ENCODE measurements around the gene VAT1L.

VAT1L gene

GRCh38 chr16:77868052-77868451, 79.7 kb downstream of the VAT1L start:
- in situ Hi-C loops (cut with MboI; ENCODE audit: low sequenced_read_pairs): no loop called here

GRCh38 chr16:77868478-77868877, 80.1 kb downstream of the VAT1L start:
- in situ Hi-C loops (cut with MboI; ENCODE audit: low sequenced_read_pairs): no loop called here

GRCh38 chr16:77869997-77870813, 81.8 kb downstream of the VAT1L start:
- in situ Hi-C loops (cut with MboI; ENCODE audit: low sequenced_read_pairs): no loop called here

GRCh38 chr16:77871932-77872331, 83.6 kb downstream of the VAT1L start:
- in situ Hi-C loops (cut with MboI; ENCODE audit: low sequenced_read_pairs): no loop called here

GRCh38 chr16:77873066-77873465, 84.7 kb downstream of the VAT1L start:
- in situ Hi-C loops (cut with MboI; ENCODE audit: low sequenced_read_pairs): no loop called here

GRCh38 chr16:77874347-77874746, 86.0 kb downstream of the VAT1L start:
- in situ Hi-C loops (cut with MboI; ENCODE audit: low sequenced_read_pairs): no loop called here

- in situ Hi-C loops (cut with MboI; ENCODE audit: low sequenced_read_pairs): no loop called here
Observed at GRCh38 chr16:77876776-77877175, 88.4 kb downstream of the VAT1L start.

GRCh38 chr16:77877712-77878347, 89.5 kb downstream of the VAT1L start:
- in situ Hi-C loops (cut with MboI; ENCODE audit: low sequenced_read_pairs): no loop called here

GRCh38 chr16:77881355-77882030, 93.1 kb downstream of the VAT1L start:
- in situ Hi-C loops (cut with MboI; ENCODE audit: low sequenced_read_pairs): no loop called here

GRCh38 chr16:77882358-77882757, 94.0 kb downstream of the VAT1L start:
- in situ Hi-C loops (cut with MboI; ENCODE audit: low sequenced_read_pairs): no loop called here

- in situ Hi-C loops (cut with MboI; ENCODE audit: low sequenced_read_pairs): no loop called here
Observed at GRCh38 chr16:77885571-77886295, 97.4 kb downstream of the VAT1L start.

- in situ Hi-C loops (cut with MboI; ENCODE audit: low sequenced_read_pairs): no loop called here
Observed at GRCh38 chr16:77888871-77889270, 100.5 kb downstream of the VAT1L start.

GRCh38 chr16:77890075-77890474, 101.7 kb downstream of the VAT1L start:
- in situ Hi-C loops (cut with MboI; ENCODE audit: low sequenced_read_pairs): no loop called here

GRCh38 chr16:77894162-77894561, 105.8 kb downstream of the VAT1L start:
- in situ Hi-C loops (cut with MboI; ENCODE audit: low sequenced_read_pairs): no loop called here

GRCh38 chr16:77895962-77896361, 107.6 kb downstream of the VAT1L start:
- in situ Hi-C loops (cut with MboI; ENCODE audit: low sequenced_read_pairs): no loop called here

GRCh38 chr16:77896415-77897128, 108.2 kb downstream of the VAT1L start:
- in situ Hi-C loops (cut with MboI; ENCODE audit: low sequenced_read_pairs): no loop called here

- in situ Hi-C loops (cut with MboI; ENCODE audit: low sequenced_read_pairs): no loop called here
Observed at GRCh38 chr16:77897129-77897437, 108.7 kb downstream of the VAT1L start.

GRCh38 chr16:77897831-77898605, 109.7 kb downstream of the VAT1L start:
- in situ Hi-C loops (cut with MboI; ENCODE audit: low sequenced_read_pairs): no loop called here

GRCh38 chr16:77898671-77899211, 110.4 kb downstream of the VAT1L start:
- in situ Hi-C loops (cut with MboI; ENCODE audit: low sequenced_read_pairs): no loop called here

GRCh38 chr16:77899416-77899815, 111.1 kb downstream of the VAT1L start:
- in situ Hi-C loops (cut with MboI; ENCODE audit: low sequenced_read_pairs): no loop called here
